Middle frontal gyrus (tissue), 1 donor: ENCODE results near the gene MEIS2.
A peak's percentile ranks its signal among the peaks of the same experiment; 100 is the strongest.

ENCODE experiments used
- DNase-seq: peaks from one replicate; pipeline ENCODE4 v3.0.0-alpha.2; 2015; ENCODE audit warnings: low spot score; ENCODE audit errors: extremely low spot score

MEIS2 gene

DNA sequence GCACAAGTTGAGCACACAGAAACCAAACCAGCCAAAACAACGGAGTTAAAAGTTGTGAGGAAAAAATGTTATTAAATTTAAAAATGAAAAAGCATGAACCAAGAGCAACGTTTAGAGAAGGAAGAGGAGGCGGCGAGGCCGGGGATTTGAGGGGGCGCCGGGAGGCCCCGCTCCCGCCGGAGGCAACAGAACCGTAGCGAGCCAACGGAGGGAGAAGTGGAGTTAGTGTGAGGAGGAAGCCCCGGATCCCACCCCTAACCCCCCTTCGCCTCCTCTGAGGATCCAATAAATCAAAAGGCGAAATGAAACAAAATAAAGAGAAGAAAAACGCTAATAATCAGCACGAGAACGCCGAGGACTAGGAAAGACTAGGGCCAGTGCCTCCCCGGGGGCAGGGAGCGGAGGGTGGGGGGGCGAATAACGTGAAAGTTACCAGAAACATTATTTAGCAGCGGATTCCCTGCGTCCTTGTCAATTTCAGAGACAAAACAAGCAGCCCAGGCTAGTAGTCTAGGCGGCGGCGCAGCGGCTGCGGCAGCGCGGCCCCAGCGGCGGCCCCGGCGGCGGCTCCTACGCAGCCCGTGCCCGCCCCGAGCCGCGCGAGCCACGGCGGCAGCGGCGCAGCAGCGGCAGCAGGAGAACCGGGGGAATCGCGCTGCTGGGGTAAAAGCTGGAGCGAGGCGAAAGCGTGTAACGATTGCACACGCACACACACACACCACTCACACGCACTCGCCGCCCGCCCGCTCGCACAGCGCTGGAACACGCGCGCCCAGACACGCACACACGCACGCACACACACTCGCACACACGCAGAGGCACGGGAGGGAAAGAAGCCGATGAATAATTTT is 1.7 kb downstream of the MEIS2 start:
- DNase-seq = no peak

GRCh38 chr15:37097144-37097919 is 3.0 kb downstream of the MEIS2 start:
- no peak for DNase-seq

- no peak for DNase-seq
These were observed 3.7 kb downstream of the MEIS2 start for GRCh38 chr15:37096558-37097143.

DNA sequence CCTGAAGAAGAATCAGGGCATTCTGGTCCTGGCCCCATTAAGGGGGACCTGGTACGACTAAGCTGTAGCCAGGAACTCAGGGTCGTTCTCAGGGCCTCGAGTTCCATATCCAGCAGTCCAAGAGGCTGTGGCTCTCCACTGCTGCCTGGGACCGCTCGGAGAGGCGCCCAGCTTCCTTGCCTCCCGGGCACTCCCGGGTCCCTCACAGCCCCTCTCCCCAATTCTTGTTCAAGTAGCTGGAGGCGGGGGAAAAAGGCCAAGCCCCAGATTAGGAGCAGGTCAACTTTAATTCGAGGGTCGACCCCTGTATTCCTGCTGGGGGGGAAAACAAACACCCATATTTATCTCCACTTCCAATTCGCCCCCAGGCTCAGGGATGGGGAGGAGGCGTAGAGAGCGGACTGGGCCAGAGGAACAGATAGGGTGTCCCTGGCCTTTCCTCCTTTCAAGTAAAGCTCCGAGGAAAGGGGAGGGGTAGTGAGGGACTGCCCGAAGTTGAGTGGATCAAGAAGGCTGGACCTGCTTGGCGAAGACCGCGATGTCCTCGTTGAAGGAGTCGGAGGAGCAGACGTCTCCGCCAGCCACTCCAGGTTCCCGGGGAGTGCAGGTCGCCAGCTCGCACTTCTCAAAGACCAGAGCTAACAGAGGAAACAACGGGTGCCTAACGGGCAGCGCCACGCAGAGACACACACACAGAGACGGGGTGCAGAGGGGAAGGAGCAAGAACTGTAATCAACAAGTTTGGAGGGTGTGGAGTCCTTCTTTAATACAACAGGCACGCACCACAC is 4.4 kb downstream of the MEIS2 start:
- DNase-seq = no peak

DNA sequence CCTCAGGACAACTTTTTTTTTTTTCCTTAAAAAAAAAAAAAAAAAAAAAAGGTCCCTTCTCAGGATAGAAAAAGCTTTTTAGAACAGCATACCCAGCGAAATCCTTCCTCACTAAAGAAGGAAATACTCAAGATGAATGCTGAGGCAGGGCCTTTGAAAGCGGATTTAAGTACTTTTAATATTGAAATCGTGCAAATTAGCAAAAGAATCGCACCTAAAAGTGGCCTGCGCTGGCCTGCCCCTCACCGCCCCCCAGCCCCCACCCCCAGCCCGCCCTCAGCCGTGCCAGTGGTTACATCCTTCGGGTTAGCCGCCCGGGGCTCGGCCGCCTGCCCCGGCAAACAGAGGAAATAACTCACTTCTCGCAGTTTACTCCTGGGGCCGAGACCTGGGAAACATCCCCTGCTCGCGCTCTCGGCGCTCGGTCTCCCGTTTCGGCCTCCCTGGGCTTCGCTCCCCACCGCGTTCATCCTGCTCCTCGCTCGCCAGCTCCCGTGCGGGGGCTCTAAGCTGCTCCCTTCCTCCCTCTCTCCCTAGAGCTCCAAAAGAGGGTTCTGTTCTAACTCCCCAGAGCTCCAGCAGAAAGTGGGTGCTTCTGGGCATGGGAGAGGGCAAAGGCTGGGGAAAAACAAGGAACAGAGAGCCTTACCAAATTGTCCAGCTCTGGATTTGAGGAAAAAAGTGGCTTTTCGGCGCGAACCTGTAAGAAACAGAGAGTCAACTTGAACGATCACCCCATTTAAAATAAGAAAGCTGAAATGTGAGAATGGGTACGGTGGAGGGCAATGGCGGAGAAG is 5.2 kb downstream of the MEIS2 start:
- no peak for DNase-seq

DNA sequence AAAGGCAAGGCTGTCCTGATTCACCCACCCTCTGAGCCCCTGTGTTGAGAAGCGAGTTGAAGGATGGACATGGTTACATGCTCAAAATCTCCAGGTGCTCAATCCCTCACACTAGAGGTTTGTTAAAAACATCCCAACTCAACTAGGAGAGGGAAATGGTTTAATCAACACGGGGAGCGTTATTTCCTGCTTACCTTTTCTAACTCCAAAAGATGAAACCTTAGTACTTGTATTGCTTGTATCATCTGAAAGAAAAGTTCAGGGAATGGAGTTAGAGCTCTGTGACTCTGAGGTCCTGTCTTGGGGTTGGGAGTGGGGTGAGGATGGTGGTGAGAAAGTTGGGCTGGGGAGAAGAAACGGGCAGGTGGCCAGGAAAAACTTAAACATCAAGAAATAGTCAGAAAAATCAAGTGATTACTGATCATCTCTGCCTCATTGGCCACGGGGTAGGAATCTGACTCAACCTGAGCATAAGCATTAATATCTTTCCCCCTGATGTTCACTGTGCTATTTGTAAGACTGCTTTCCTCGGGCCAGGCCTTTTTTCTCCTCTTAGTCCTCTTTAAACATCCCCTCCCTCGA is 5.9 kb downstream of the MEIS2 start:
- DNase-seq = no peak

GRCh38 chr15:37093480-37094332 is 6.6 kb downstream of the MEIS2 start:
- DNase-seq = no peak

GRCh38 chr15:37090543-37091175 is 9.7 kb downstream of the MEIS2 start:
- no peak for DNase-seq

DNA sequence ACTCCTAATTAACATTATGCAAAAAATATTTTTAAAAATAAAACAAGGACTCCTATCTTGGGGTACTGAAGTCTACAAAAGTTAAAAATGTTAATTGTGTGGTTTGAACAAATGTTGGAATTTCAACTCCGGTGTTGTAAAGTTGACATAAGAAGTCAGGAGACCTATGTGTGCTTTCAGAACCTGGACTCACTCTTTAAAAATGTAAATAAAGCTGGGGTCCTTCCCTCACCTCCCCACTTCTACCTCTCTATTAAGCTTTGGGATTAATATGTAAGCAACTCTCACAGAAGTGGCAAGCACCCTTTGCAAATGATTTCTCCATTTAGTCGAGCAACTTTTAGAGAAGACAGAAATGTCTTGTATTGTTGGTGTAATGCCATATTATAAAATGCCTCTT is 11.9 kb downstream of the MEIS2 start:
- no peak for DNase-seq

- DNase-seq = peak; percentile 3
These were observed 13.2 kb downstream of the MEIS2 start for GRCh38 chr15:37087131-37087588.

- no peak for DNase-seq
These were observed 13.8 kb downstream of the MEIS2 start for GRCh38 chr15:37086521-37086920.

DNA sequence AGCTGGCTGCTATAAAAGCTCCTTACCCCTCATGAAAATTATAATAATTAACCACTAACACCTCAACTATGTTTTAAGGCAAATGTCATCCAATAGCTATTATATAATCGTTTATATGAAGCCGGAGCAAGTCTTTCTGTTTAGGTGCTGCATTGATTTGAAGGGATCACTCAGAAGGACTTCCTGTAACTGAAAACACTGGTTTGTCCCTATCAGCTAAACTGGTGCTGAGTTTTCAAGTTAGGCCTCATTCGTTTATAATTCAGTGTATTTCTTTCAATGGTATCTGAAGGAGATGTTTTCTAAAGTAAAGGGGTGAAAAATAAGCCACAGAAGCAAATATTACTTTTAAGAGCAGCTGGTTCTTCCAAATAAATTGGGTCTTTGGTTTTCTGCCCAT is 14.2 kb downstream of the MEIS2 start:
- DNase-seq = no peak

GRCh38 chr15:37084602-37085001 is 15.7 kb downstream of the MEIS2 start:
- DNase-seq = no peak

- no peak for DNase-seq
These were observed 16.7 kb downstream of the MEIS2 start for GRCh38 chr15:37083610-37084009.

GRCh38 chr15:37081983-37082382 is 18.4 kb downstream of the MEIS2 start:
- no peak for DNase-seq

GRCh38 chr15:37080261-37080921 is 20.0 kb downstream of the MEIS2 start:
- no peak for DNase-seq

GRCh38 chr15:37079726-37080125 is 20.6 kb downstream of the MEIS2 start:
- no peak for DNase-seq

- DNase-seq = no peak
These were observed 21.8 kb downstream of the MEIS2 start for GRCh38 chr15:37078566-37078965.
